ENCODE measurements around the gene RNF6. TPM values are rescaled to one million over a fixed set of nuclear protein-coding genes. Genes with fewer than 3 reads are reported as not detected.

The RNF6 gene
- polyA plus RNA-seq, 1 of the 3 experiments (the other 2 are of a cell fraction): 13.8 TPM

DNA sequence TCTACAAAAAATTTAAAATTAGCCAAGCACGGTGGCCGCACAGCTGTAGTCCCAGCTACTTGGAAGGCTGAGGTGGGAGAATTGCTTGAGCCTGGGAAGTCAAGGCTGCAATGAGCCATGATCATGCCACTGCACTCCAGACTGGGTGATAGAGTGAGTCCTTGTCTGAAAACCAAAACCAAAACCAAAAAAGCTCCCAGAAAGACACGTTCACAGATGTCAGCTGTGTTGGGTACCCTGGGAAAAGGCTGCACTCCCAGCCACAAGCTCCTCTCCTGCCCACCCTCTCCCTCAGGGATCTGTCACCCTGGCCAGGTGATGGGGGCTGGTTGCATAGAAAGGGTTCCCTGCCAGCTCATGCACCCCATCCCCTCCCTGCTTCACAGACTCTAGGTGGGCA lies 53.3 kb downstream of the RNF6 start:
- Histone ChIP-seq H3K79me2 (ENCODE audit: insufficient read depth) (no peaks in the 10 kb centered on the region), H3K9me2 (no peaks in the 10 kb centered on the region), H2AFZ (ENCODE audit: low read depth) (no peak overlapping the region), H4K20me1 (ENCODE audit: insufficient read depth) (no peaks in the 10 kb centered on the region), H3K4me1 (ENCODE audit: control insufficient read depth in 1 of 2, insufficient read depth in 2 of 2, low read depth in 1 of 2, low read length in 1 of 2) (no peaks in the 10 kb centered on the region), H3F3A (replicated peaks; ENCODE audit: insufficient read depth) (no peaks in the 10 kb centered on the region), H3K36me3 (replicated peaks in 1 of 2; ENCODE audit: control insufficient read depth in 1 of 2, insufficient read depth in 2 of 2, low read length in 1 of 2) (no peaks in the 10 kb centered on the region), H3K9ac (no peak overlapping the region), H3K9me3 (no peaks in the 10 kb centered on the region), H3K27me3 (ENCODE audit: insufficient read depth) (no peaks in the 10 kb centered on the region), H3K4me2 (no peak overlapping the region), H3K4me3 (ENCODE audit: low read depth in 2 of 2, low read length in 1 of 2) (no peak overlapping the region), H3K27ac (ENCODE audit: low read depth in 2 of 2, low read length in 1 of 2) (no peak overlapping the region)
- no peak for TF ChIP-seq FOXM1 (IDR thresholded peaks at IDR 0.05; ENCODE audit: low read depth)
- no peak for TF ChIP-seq RXRA (IDR thresholded peaks at IDR 0.05; ENCODE audit: borderline replicate concordance, low read depth)
- no peak for TF ChIP-seq RAD21 (IDR thresholded peaks at IDR 0.05; ENCODE audit: low read length)
- DNase-seq: no peak
- ChIA-PET CTCF (no interaction called here), POLR2A (no interaction called here)
- 41% methylated on average over 3 of the region's 3 CpGs for WGBS (ENCODE audit: low lambda C conversion rate)

DNA sequence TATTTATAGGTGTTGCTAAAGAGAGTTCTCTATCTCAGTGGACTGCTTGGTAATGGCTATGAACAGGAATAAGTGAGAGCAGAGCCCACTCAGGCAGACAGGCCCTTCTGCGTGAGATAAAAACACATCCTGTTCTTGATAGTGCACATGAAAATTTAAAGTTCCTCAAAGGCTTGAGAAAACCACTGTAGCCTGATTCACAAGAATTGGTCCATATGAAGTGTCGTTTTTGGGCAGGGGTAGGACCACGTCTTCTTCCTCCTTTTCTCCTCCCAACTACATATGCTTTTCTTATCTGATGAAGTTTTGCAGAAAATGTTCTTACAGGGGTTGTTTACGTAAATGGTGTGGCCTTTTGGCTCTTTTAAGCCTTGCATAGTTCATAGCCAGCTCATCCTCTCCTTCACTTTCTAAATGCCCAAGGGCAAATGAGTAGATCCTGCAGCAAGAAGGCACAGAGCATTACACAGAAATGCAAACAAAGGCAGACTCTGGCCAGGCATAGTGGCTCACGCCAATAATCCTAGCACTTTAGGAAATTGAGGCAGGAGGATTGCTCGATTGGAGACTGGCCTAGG lies 53.8 kb downstream of the RNF6 start:
- Histone ChIP-seq H3K79me2 (ENCODE audit: insufficient read depth) (no peaks in the 10 kb centered on the region), H3K9ac (no peak overlapping the region), H3K27me3 (ENCODE audit: insufficient read depth) (no peaks in the 10 kb centered on the region), H2AFZ (ENCODE audit: low read depth) (no peak overlapping the region), H3K27ac (ENCODE audit: low read depth in 2 of 2, low read length in 1 of 2) (no peak overlapping the region), H3K4me3 (ENCODE audit: low read depth in 2 of 2, low read length in 1 of 2) (no peak overlapping the region), H3F3A (replicated peaks; ENCODE audit: insufficient read depth) (no peaks in the 10 kb centered on the region), H3K4me2 (no peak overlapping the region), H3K9me2 (no peaks in the 10 kb centered on the region), H4K20me1 (ENCODE audit: insufficient read depth) (no peaks in the 10 kb centered on the region), H3K9me3 (no peaks in the 10 kb centered on the region), H3K4me1 (ENCODE audit: control insufficient read depth in 1 of 2, insufficient read depth in 2 of 2, low read depth in 1 of 2, low read length in 1 of 2) (no peaks in the 10 kb centered on the region), H3K36me3 (replicated peaks in 1 of 2; ENCODE audit: control insufficient read depth in 1 of 2, insufficient read depth in 2 of 2, low read length in 1 of 2) (no peaks in the 10 kb centered on the region)
- DNase-seq: no peak
- WGBS (ENCODE audit: low lambda C conversion rate): 41% methylated on average over 6 of the region's 6 CpGs
- TF ChIP-seq TEAD4 (IDR thresholded peaks at IDR 0.05; ENCODE audit: borderline replicate concordance, insufficient read depth) (no peak), JUND (IDR thresholded peaks at IDR 0.05) (no peak), YY1 (IDR thresholded peaks at IDR 0.05; ENCODE audit: low read depth) (no peak), NRF1 (IDR thresholded peaks at IDR 0.05; ENCODE audit: low read depth, low read length) (no peak), RAD21 (IDR thresholded peaks at IDR 0.05; ENCODE audit: low read length) (no peak), EZH2phosphoT487 (IDR thresholded peaks at IDR 0.05; ENCODE audit: borderline replicate concordance, low read depth) (no peak), TCF12 (IDR thresholded peaks at IDR 0.05) (no peak), USF2 (IDR thresholded peaks at IDR 0.05; ENCODE audit: borderline replicate concordance, low read depth, low read length) (no peak), FOXJ3 (CRISPR knock-in tag; IDR thresholded peaks at IDR 0.05) (no peak), RFX5 (IDR thresholded peaks at IDR 0.05; ENCODE audit: low read length) (no peak), POLR2AphosphoS5 (IDR thresholded peaks at IDR 0.05; ENCODE audit: low read depth, low read length) (no peak), NFIC (IDR thresholded peaks at IDR 0.05; ENCODE audit: borderline replicate concordance) (no peak), MXI1 (IDR thresholded peaks at IDR 0.05; ENCODE audit: low read depth, low read length) (no peak), CHD2 (IDR thresholded peaks at IDR 0.05; ENCODE audit: low read length, partially characterized antibody) (no peak), SIN3A (IDR thresholded peaks at IDR 0.05; ENCODE audit: borderline replicate concordance, low read depth, low read length) (no peak)
- TF ChIP-seq, protein P1, sequence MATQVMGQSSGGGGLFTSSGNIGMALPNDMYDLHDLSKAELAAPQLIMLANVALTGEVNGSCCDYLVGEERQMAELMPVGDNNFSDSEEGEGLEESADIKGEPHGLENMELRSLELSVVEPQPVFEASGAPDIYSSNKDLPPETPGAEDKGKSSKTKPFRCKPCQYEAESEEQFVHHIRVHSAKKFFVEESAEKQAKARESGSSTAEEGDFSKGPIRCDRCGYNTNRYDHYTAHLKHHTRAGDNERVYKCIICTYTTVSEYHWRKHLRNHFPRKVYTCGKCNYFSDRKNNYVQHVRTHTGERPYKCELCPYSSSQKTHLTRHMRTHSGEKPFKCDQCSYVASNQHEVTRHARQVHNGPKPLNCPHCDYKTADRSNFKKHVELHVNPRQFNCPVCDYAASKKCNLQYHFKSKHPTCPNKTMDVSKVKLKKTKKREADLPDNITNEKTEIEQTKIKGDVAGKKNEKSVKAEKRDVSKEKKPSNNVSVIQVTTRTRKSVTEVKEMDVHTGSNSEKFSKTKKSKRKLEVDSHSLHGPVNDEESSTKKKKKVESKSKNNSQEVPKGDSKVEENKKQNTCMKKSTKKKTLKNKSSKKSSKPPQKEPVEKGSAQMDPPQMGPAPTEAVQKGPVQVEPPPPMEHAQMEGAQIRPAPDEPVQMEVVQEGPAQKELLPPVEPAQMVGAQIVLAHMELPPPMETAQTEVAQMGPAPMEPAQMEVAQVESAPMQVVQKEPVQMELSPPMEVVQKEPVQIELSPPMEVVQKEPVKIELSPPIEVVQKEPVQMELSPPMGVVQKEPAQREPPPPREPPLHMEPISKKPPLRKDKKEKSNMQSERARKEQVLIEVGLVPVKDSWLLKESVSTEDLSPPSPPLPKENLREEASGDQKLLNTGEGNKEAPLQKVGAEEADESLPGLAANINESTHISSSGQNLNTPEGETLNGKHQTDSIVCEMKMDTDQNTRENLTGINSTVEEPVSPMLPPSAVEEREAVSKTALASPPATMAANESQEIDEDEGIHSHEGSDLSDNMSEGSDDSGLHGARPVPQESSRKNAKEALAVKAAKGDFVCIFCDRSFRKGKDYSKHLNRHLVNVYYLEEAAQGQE (IDR thresholded peaks at IDR 0.05; ENCODE audit: low read depth, low read length): no peak
- ChIA-PET POLR2A (no interaction called here), CTCF (no interaction called here)
